Gastroesophageal sphincter (tissue), 3 donors: Measurements from ENCODE around the gene EARS2.

ENCODE experiments used
- EP300 ChIP-seq: sonication (generic); formaldehyde crosslinking; IDR thresholded peaks from one replicate; pipeline ENCODE4 v1.6.1; 2017; ENCODE audit warnings: antibody characterized with exemption, mild to moderate bottlenecking
- TF ChIP-seq, protein P1 (sequence below), 4 experiments: fragments of 200-600 bp in 2 of 4; fragments of 450-650 bp in 2 of 4; sonication (generic) in 1 of 4; IDR thresholded peaks; one replicate each; pipeline ENCODE4 v1.5.1; 2017 to 2019; ENCODE audit warnings: antibody characterized with exemption in 4 of 4, mild to moderate bottlenecking in 2 of 4, moderate library complexity in 2 of 4

DNA sequence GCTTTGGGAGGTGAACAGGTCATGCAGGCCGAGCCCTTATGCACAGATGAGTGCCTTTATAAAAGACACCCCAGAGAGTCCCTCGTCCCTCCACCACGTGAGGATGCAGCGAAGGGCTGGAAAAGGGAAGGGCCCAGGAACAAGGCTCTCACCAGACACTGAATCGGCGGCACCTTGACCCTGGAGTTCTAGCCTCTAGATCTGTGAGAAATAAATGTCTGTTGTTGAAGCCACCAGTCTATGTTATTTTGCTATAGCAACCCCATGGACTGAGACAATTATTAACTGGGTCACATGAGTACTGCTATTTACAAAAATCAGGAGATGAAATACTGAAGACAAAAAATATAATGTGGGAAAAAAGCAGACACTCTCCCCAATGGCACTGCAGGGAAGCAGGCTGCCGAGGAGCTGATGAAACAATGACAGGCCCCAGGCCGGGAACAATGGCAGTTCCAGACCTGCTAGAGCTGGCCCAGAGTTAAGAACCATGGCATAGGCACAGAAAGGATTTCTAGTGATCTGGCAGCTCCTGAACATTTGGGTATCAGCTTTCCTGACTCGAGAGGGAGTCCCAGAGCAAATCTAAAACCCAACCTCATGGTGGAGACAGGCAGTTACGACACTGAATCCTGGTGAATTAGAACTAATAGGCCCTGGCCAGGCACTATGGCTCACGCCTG, 29.0 kb downstream of the EARS2 start:
- TF ChIP-seq, protein P1, sequence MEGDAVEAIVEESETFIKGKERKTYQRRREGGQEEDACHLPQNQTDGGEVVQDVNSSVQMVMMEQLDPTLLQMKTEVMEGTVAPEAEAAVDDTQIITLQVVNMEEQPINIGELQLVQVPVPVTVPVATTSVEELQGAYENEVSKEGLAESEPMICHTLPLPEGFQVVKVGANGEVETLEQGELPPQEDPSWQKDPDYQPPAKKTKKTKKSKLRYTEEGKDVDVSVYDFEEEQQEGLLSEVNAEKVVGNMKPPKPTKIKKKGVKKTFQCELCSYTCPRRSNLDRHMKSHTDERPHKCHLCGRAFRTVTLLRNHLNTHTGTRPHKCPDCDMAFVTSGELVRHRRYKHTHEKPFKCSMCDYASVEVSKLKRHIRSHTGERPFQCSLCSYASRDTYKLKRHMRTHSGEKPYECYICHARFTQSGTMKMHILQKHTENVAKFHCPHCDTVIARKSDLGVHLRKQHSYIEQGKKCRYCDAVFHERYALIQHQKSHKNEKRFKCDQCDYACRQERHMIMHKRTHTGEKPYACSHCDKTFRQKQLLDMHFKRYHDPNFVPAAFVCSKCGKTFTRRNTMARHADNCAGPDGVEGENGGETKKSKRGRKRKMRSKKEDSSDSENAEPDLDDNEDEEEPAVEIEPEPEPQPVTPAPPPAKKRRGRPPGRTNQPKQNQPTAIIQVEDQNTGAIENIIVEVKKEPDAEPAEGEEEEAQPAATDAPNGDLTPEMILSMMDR (IDR thresholded peaks at IDR 0.05), result no peak
- no peak for TF ChIP-seq EP300
